PC-3 (cell line): ENCODE measurements around the gene C14orf132. TPM values are rescaled to one million over a fixed set of nuclear protein-coding genes. Genes with fewer than 3 reads are reported as not detected.

Experiments
- ATAC-seq: fragments of 200-7000 bp; cut with Tn5 transposase; 2 replicates; pipeline ENCODE4 v1.9.1; 2020; ENCODE audit warnings: mild to moderate bottlenecking, moderate library complexity
- BruUV-seq: library from RNA; stranded (reverse); fragments of 400-500 nt; replicated peaks from 2 replicates; lab custom pipeline; 2021; lab: Mats Ljungman, UMichigan
- CTCF ChIA-PET: fragments of 300-600 bp; sonication (Branson Sonifier 250); formaldehyde crosslinking; loops from one replicate; lab custom pipeline; 2022; ENCODE audit warnings: antibody characterized with exemption; lab: Charles Lee
- POLR2A ChIA-PET: fragments of 300-600 bp; sonication (Branson Sonifier 250); formaldehyde crosslinking; loops from one replicate; lab custom pipeline; 2022; ENCODE audit warnings: antibody characterized with exemption; ENCODE audit not compliant: unreplicated experiment; lab: Charles Lee
- DNase-seq: peaks from one replicate; pipeline ENCODE4 v3.0.0-alpha.2; 2015
- H2AFZ ChIP-seq: fragments of 300-600 bp; sonication (generic); 2 replicates; pipeline ENCODE4 v1.6.0; 2016; ENCODE audit warnings: antibody characterized with exemption, low read length
- H3F3A ChIP-seq: fragments of 300-600 bp; sonication (generic); one replicate; pipeline ENCODE4 v1.6.0; 2017; ENCODE audit warnings: antibody characterized with exemption, low read length, control low read depth, mild to moderate bottlenecking; ENCODE audit not compliant: unreplicated experiment
- H3K27ac ChIP-seq: fragments of 300-600 bp; sonication (generic); 2 replicates; pipeline ENCODE4 v1.5.1; 2016; ENCODE audit warnings: mild to moderate bottlenecking, low read length
- H3K27me3 ChIP-seq: fragments of 300-600 bp; sonication (generic); 2 replicates; pipeline ENCODE4 v1.6.1; 2016; ENCODE audit warnings: low read length, mixed read lengths
- H3K36me3 ChIP-seq: fragments of 300-600 bp; sonication (generic); 2 replicates; pipeline ENCODE4 v1.6.1; 2016; ENCODE audit warnings: low read depth, mixed run types, low read length, mixed read lengths
- H3K4me1 ChIP-seq: fragments of 300-600 bp; sonication (generic); 2 replicates; pipeline ENCODE4 v1.5.1; 2016; ENCODE audit warnings: low read length; ENCODE audit not compliant: insufficient read depth
- H3K4me2 ChIP-seq: fragments of 300-600 bp; sonication (generic); 2 replicates; pipeline ENCODE4 v1.6.0; 2016; ENCODE audit warnings: low read length
- H3K4me3 ChIP-seq: fragments of 300-600 bp; sonication (generic); 2 replicates; pipeline ENCODE4 v1.5.1; 2016; ENCODE audit warnings: mild to moderate bottlenecking, low read length, mixed read lengths
- H3K79me2 ChIP-seq: fragments of 300-600 bp; sonication (generic); 2 replicates; pipeline ENCODE4 v1.6.1; 2017; ENCODE audit warnings: low read length, mixed read lengths
- H3K9ac ChIP-seq: fragments of 300-600 bp; sonication (generic); 2 replicates; pipeline ENCODE4 v1.6.0; 2016; ENCODE audit warnings: mild to moderate bottlenecking, low read length
- H3K9me2 ChIP-seq: fragments of 300-600 bp; sonication (generic); replicated peaks from 2 replicates; pipeline ENCODE4 v1.6.1; 2016; ENCODE audit warnings: mixed run types, low read length, mixed read lengths
- H3K9me3 ChIP-seq: fragments of 300-600 bp; sonication (generic); 2 replicates; pipeline ENCODE4 v1.6.1; 2016; ENCODE audit warnings: low read length, mixed read lengths
- H4K20me1 ChIP-seq: fragments of 300-600 bp; sonication (generic); 2 replicates; pipeline ENCODE4 v1.6.1; 2016; ENCODE audit warnings: low read length, mixed read lengths
- CTCF ChIP-seq: fragments of 300-600 bp; sonication (generic); conservative IDR thresholded peaks from 2 replicates; pipeline ENCODE4 v1.5.1; 2017; ENCODE audit warnings: antibody characterized with exemption, low read depth, mild to moderate bottlenecking, low read length
- EZH2 ChIP-seq: fragments of 300-600 bp; sonication (generic); IDR thresholded peaks from one replicate; pipeline ENCODE4 v1.6.1; 2017; ENCODE audit warnings: antibody characterized with exemption, mild to moderate bottlenecking, low read length; ENCODE audit not compliant: unreplicated experiment
- EZH2phosphoT487 ChIP-seq: fragments of 300-600 bp; sonication (generic); IDR thresholded peaks from 2 replicates; pipeline ENCODE4 v1.6.1; 2018; ENCODE audit warnings: mild to moderate bottlenecking, antibody characterized with exemption, low read length, borderline replicate concordance
- intact Hi-C: fragments of 100-400 bp; cut with micrococcal nuclease; formaldehyde crosslinking; loops from 2 replicates; pipeline ENCODE4 v1.9.0; 2023
- total RNA-seq: library from RNA; depleted of rRNA; stranded (reverse); fragments of >200 nt; gene quantifications from 2 replicates; pipeline ENCODE4 v1.2.3, GENCODE V29; 2014

Gene C14orf132
- total RNA-seq, 1 experiment from 2014 or later = not detected

DNA sequence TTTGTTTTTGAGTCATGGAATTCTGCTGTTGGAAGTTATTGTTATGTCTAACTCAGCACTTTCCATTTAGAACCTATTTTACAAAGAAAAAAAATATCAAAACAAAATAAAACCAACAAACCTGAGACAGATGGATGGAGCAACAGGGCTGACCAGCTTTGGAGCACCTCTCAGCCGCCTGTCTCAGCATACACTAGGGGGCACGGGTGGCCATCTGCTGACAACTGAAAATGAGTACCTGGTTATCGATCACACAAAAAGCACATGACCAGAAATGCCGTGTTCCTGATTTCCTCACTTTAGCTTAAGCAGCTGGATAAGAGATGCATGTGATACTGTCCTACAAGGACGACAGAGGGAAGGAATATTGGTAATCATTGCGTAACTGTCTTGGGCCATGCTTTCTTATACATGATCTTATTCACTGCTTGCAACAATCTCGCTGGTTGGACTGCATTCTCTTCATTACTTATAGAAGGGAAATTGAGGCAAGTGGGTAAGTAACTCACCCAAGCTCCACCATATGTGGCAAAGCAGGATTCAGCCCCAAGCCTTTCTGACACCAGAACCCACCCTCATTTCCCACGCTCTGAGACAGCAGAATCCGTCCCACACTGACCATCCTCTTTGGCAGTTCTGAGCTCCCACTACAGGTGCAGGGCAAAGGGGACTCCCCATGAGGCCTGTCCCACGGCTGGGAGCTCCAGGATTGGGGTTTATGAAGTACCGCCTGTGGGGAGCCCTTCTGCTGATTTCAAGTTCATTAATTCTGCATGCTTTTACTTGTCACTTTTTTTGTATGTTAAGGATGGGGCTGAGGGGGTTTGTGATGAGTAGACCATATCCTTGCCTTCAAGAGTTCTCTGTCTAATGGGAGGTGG, 43.5 kb downstream of the C14orf132 start:
- POLR2A ChIA-PET = no interaction called here
- Histone ChIP-seq H2AFZ (no peak overlapping the region), H3K4me2 (peak overlapping the region; percentile 44; the same call in 1 of the 2 replicates), H3K36me3 (no peaks in the 10 kb centered on the region), H3K4me1 (peaks cover 28% of the 10 kb centered on the region), H4K20me1 (no peaks in the 10 kb centered on the region), H3K27ac (no peak overlapping the region), H3F3A (no peaks in the 10 kb centered on the region), H3K9ac (no peak overlapping the region), H3K9me3 (no peaks in the 10 kb centered on the region), H3K79me2 (no peaks in the 10 kb centered on the region), H3K4me3 (no peak overlapping the region), H3K9me2 (no peaks in the 10 kb centered on the region), H3K27me3 (peaks cover 22% of the 10 kb centered on the region; the same call in 1 of the 2 replicates)
- TF ChIP-seq EZH2 (no peak), EZH2phosphoT487 (no peak), CTCF (no peak)
- intact Hi-C loops = no loop called here
- ATAC-seq = no peak
- DNase-seq = no peak
- no TSS peak for BruUV-seq
- CTCF ChIA-PET = no interaction called here

DNA sequence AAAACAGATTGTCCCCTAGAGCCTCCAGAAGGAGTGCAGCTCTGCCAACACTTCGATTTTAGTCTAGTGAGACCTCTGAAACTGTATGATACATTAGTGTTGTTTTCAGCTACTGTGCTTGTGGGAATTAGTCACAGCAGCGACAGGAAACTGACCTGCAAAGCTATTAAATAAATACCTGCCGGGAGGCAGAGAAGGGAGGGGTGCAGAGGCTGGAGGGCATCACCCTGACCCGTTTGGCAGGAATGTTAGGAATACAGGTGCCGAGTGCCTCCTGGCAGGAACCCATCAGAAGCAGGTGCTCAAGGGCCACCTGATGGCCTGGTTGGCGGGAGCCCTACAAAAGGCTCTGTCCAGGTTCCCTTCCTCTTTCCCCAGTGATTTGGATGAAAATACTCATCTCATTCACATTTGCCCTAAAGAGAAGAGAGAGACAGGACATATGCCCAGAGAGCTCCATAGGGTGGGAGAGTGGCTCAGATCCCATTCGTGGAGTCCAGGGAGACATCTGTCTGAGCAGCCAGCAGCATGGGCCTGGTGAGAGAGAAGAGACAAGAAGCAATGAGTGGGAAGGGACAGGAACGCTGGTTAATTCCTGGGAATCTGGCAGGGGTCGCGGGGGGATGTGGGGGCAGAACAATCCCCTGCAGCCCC, 44.6 kb downstream of the C14orf132 start:
- Histone ChIP-seq H2AFZ (no peak overlapping the region), H3K9ac (no peak overlapping the region), H3K27me3 (peaks cover 11% of the 10 kb centered on the region; the same call in 1 of the 2 replicates), H3K4me1 (peaks cover 28% of the 10 kb centered on the region), H3K9me3 (no peaks in the 10 kb centered on the region), H3F3A (no peaks in the 10 kb centered on the region), H3K79me2 (no peaks in the 10 kb centered on the region), H3K9me2 (no peaks in the 10 kb centered on the region), H3K4me2 (peak overlapping the region; percentile 44), H3K27ac (no peak overlapping the region), H3K4me3 (no peak overlapping the region), H3K36me3 (no peaks in the 10 kb centered on the region), H4K20me1 (no peaks in the 10 kb centered on the region)
- ChIA-PET CTCF (no interaction called here), POLR2A (no interaction called here)
- no peak for TF ChIP-seq EZH2
- TF ChIP-seq EZH2phosphoT487 = no peak
- no peak for TF ChIP-seq CTCF
- DNase-seq (peak; percentile 85), ATAC-seq (peak; percentile 69)
- intact Hi-C loops = no loop called here
- BruUV-seq = no TSS peak

- Histone ChIP-seq H3F3A (no peaks in the 10 kb centered on the region), H3K36me3 (no peaks in the 10 kb centered on the region), H3K27ac (no peak overlapping the region), H3K9me3 (no peaks in the 10 kb centered on the region), H3K9ac (no peak overlapping the region), H3K79me2 (no peaks in the 10 kb centered on the region), H3K4me2 (no peak overlapping the region), H4K20me1 (no peaks in the 10 kb centered on the region), H3K4me3 (no peak overlapping the region), H3K9me2 (no peaks in the 10 kb centered on the region), H2AFZ (no peak overlapping the region), H3K4me1 (peaks cover 28% of the 10 kb centered on the region), H3K27me3 (0 out of 2 replicates have a peak, but pooled peaks cover 3% of the 10 kb centered on the region)
- ATAC-seq (no peak), DNase-seq (no peak)
- TF ChIP-seq CTCF = no peak
- TF ChIP-seq EZH2phosphoT487 = no peak
- no peak for TF ChIP-seq EZH2
- POLR2A ChIA-PET = no interaction called here
- intact Hi-C loops = no loop called here
- CTCF ChIA-PET = no interaction called here
- no TSS peak for BruUV-seq
These were observed 45.6 kb downstream of the C14orf132 start for GRCh38 chr14:96084796-96085195.
